ENCODE measurements around the gene IFNA1.
"Not testable (repeated sequence)": the region's sequence is repeated elsewhere in the genome, so short reads cannot be mapped to it uniquely, and the experiment has no call there.

DNA sequence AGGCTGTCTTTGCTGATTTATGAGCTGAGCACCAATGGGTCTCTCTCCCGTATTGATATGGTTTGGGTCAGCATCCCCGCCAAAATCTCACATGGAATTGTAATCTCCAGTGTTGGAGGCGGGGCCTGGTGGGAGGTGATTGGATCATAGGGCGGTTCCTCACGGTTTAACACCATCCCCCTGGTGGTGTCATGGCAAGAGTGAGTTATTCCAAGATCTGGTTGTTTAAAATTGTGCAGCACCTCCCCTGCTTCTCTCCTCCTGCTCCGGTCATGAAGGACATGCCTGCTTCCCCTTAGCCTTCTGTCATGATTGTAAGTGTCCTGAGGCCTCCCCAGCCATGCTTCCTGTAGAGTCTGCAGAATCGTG lies 5.2 kb upstream of the IFNA1 start:
- not testable (repeated sequence) for TF ChIP-seq CTCF, POLR2A (IDR thresholded peaks at IDR 0.05)

Measured in adrenal gland (tissue), 5 donors.